Transverse colon (tissue), 3 donors: Measurements from ENCODE around the gene BBS4.

Experiments used
- EP300 ChIP-seq: sonication (generic); formaldehyde crosslinking; IDR thresholded peaks from one replicate; pipeline ENCODE4 v1.6.1; 2017; ENCODE audit warnings: antibody characterized with exemption, low read depth
- TF ChIP-seq, protein P1 (sequence below), 5 experiments: fragments of 200-600 bp in 3 of 5; fragments of 450-650 bp in 2 of 5; sonication (generic) in 3 of 5; IDR thresholded peaks; 1 replicate in 2 of 5; 2 replicates in 3 of 5; pipeline ENCODE4 v1.5.1; 2016 to 2017; ENCODE audit warnings: antibody characterized with exemption in 5 of 5, inconsistent platforms in 3 of 5, mild to moderate bottlenecking in 2 of 5, moderate library complexity in 1 of 5

DNA sequence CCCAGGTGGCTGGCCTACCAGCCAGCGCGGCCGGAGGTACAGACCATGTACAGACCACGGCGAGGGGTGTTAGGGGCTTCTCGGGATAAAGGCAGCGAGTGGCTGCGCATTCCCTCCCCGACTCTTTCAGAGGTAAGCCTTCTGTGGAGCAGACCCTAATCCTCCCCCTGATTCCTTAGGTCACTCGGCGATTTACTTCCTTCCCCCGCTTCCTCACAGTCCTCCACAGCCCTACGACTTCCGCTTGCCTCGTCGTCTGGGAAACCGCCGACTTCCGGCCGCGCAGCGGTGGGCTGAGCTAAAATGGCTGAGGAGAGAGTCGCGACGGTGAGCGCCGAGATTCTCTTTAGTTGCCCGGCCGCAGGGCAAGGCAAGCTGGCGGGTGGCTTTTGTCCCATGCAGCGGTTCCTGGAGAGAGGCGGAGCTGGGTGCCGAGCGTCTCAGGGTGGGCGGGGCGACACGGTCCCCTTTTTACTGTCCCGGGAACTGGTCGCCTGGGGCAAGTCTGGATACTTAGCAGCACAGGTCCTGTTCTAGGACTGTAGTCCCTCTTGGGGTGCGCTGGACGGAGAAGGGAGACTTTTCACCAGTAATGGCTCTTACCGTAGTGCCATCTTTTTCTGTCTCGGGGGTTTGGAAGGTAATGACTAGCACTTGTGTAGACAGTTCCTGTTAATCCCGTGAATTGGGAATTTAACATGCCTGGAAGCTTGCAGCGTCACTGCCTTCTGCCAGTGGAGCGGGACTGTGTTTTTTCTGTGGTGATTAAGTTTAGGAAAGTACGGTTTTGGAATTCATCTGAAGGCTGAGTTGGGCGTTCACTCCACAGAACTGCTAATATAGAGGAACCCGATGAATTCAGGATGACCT lies at the start of gene BBS4, which contains the start of gene HIGD2B:
- TF ChIP-seq, protein P1, sequence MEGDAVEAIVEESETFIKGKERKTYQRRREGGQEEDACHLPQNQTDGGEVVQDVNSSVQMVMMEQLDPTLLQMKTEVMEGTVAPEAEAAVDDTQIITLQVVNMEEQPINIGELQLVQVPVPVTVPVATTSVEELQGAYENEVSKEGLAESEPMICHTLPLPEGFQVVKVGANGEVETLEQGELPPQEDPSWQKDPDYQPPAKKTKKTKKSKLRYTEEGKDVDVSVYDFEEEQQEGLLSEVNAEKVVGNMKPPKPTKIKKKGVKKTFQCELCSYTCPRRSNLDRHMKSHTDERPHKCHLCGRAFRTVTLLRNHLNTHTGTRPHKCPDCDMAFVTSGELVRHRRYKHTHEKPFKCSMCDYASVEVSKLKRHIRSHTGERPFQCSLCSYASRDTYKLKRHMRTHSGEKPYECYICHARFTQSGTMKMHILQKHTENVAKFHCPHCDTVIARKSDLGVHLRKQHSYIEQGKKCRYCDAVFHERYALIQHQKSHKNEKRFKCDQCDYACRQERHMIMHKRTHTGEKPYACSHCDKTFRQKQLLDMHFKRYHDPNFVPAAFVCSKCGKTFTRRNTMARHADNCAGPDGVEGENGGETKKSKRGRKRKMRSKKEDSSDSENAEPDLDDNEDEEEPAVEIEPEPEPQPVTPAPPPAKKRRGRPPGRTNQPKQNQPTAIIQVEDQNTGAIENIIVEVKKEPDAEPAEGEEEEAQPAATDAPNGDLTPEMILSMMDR (IDR thresholded peaks at IDR 0.05): no peak
- TF ChIP-seq EP300: no peak
